Left cardiac atrium (tissue), 4 donors: ENCODE data around the gene RPAIN. TPM values are rescaled to one million over a fixed set of nuclear protein-coding genes. Genes with fewer than 3 reads are reported as not detected.

ENCODE experiments used
- ATAC-seq, 2 donors: fragments of 200-7000 bp; cut with Tn5 transposase; one replicate each; pipeline ENCODE4 v1.9.1; 2020; ENCODE audit warnings: mild to moderate bottlenecking in 2 of 2, moderate library complexity in 2 of 2
- DNase-seq: peaks from one replicate; pipeline ENCODE4 v3.0.0-alpha.2; 2020
- intact Hi-C, 2 donors: fragments of 100-400 bp; cut with DNase I; formaldehyde crosslinking; loops; one replicate each; pipeline versions ENCODE4 v1.14.1 to v1.15.1; 2022 to 2023
- long read RNA-seq: library from polyadenylated mRNA; unstranded; transcript quantifications from one replicate; pipeline ENCODE4 v2.0.0, GENCODE V29; 2021
- total RNA-seq, 2 donors: library from RNA; stranded (reverse); fragmentation: NEBNext Ultra II Directional; extraction: Animal tissue kit (Norgen Biotek cat#: 25700); gene quantifications; one replicate each; pipeline ENCODE4 v1.2.1, GENCODE V29; 2021
- donor health status: DM: no; HTN: yes; CAD: no.
- donor health status: DM: no; HTN: yes; CAD: no; lungs with severe emphysema.
- donor health status: DM: yes; HTN: yes; CAD: no.
- donor health status: Dilated cardiomyopathy.

Gene RPAIN
- total RNA-seq = 10 to 100 TPM; 26.3 to 29.6 TPM
- long read RNA-seq, partial matches to known transcripts = 0 of 11 reads
- long read RNA-seq, other reads (novel, unspliced or antisense) = 1 of 11 reads

GRCh38 chr17:5419959-5420653 is at the start of gene RPAIN:
RPAIN (plus strand) TSS chr17:5420182; CDS start chr17:5420211, 29 bp downstream.
- ATAC-seq = peak; percentile 88 to 93
- DNase-seq = peak; percentile 91
- intact Hi-C loops = no loop called here

DNA sequence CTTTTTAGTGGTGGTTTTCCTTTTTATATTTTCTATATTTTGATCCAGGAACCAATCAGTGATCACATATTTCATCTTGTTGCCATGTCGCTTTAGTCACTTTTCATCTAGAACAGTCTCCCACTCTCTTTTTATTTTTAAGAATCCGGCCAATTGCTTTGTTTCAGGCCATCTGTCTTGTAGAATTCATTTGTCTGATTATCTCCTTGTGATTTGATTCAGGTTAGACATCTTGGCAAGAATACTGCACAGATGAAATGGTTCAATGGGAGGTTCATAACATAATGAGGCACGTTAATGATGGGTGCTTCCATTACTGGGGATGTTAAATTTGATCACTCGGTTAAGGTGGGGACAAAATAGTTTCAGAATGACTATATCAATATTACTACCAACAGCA is 49.6 kb upstream of the RPAIN start:
- intact Hi-C loops = no loop called here
- no peak for DNase-seq
- ATAC-seq = no peak

GRCh38 chr17:5373112-5373511 is 46.9 kb upstream of the RPAIN start:
- no peak for DNase-seq
- no peak for ATAC-seq
- intact Hi-C loops = no loop called here

GRCh38 chr17:5378566-5379207 is 41.3 kb upstream of the RPAIN start:
- no peak for ATAC-seq
- no peak for DNase-seq
- intact Hi-C loops = no loop called here

DNA sequence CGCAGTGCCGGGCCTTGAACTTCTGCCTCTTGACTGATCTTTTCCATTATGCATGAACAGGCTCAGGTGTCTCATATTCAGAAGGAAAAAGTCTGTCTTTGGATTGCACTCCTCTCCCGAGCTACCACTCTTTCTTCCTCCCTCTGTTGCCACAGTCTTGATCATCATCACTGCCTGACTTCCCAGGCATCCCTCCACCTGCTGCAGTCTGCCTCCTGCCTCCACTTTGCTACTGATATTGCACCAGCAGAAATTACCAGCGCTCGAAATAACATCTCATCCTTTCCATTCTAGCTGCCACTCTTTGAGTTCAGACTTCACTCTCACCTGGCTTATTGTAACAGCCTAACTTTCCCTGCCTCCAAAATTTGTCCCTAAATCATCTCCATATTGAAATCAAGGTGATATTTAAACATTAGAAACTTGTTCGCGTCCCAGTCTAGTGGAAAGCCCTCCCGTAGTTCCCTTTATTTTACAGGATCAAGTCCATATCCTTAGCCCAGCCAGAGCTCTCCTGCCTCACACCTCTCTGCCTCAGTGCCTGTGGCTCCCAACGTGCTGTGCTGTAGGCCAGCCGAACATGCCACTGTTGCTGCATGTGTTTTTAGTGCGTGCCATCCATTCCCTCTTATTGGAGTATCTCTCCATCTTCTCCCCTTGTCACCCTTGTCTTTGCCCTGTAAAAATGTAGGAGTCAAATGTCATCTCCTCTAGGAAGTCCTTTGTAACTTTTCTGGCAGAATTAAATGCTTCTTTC is 40.5 kb upstream of the RPAIN start:
- intact Hi-C loops = no loop called here

DNA sequence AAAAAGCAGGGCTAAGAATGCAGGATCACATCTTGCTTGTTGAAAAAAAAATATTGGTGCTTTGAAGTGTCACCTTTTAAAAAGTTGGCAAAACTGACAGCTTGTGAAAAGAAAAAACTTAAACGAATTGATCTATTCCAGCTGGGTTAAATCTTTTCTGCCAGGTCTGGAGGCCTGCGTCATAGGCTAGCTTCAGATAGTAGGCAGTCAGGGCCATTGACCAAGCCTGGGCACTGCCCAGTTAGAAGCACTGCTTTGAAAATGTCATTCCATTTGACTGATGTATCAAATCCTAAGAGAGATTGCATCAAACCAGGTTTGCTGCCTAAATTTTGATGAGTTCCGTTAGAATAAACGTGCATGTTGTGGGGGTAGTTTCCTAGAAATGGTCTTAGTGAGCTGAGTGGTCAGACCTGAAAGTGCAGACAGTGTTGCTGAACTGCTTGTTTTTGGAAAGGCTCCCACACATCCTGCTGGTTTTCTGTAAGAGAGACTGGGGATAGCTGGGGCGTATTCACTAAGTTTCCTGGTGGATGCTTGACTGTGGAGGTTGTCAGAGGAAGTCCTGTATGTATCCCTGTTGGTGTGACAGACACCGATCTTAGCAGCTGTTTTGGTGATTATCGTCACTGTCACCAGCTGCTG is 39.4 kb upstream of the RPAIN start:
- intact Hi-C loops = no loop called here
- ATAC-seq (peak; percentile 31 to 50), DNase-seq (no peak)

More for the DNA sequence above, 40.5 kb upstream of the RPAIN start:
- ATAC-seq = no peak
- DNase-seq = no peak

- intact Hi-C loops = no loop called here
- peak in 1 of 2 donors; percentile 48 for ATAC-seq
- DNase-seq = no peak
These were observed 38.4 kb upstream of the RPAIN start for GRCh38 chr17:5381542-5381941.

DNA sequence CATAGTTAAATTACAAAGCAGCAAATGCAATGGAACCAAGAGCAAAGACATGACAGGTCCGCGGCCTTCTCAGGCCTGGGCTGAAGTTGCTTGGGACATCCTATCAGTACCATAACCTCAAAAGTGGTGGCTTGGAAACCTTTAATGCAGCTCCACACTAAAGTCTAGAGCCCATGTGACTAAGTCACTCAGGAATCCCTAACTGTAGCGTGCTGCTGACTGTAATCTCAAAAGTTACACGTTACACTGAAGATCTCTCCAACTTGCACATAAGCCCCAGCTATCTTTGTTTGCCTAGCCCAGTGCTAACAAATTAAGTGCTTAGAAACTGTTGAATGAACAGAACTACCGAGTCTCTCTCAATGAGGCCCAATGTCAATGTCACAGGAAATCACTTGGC is 28.3 kb upstream of the RPAIN start:
- ATAC-seq = peak in 1 of 2 donors; percentile 64
- no peak for DNase-seq
- intact Hi-C loops = no loop called here

DNA sequence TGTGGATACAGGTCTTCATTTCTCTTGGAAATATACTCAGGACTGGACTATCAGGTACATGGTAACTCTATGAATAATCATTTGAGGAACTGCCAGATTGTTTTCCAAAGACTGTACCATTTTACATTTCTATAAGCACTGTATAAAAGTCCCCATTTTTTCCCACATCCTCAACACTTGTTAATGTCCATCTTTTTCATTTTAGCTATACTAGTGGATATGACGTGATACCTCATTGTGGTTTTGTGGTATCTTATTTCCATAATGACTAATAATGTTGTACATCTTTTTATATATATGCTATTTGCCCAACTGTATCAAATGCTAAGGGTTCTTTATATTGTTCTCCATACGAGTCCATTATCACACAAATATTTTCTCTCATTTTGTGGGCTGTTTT is 23.4 kb upstream of the RPAIN start:
- ATAC-seq = no peak
- intact Hi-C loops = no loop called here
- DNase-seq = no peak

DNA sequence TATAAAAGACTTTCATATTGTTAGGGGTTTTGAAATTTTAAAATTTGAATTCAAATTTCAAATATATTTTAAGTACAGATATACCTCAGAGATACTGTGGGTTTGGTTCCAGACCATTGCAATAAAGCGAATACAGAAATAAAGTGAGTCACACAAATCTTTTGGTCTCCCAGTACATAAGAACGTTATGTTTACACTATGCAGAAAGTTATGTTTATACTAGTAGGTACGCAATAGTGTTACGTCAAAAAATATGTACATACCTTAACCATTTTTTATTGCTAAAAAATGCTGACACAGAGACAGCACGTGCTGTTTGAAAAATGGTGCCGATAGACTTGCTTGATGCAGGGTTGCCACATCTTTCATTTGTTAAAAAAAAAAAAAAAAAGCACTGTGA is 20.2 kb upstream of the RPAIN start:
- DNase-seq (no peak), ATAC-seq (no peak)
- intact Hi-C loops = no loop called here

GRCh38 chr17:5405400-5405799 is 14.6 kb upstream of the RPAIN start:
- intact Hi-C loops = no loop called here
- DNase-seq (no peak), ATAC-seq (no peak)

GRCh38 chr17:5408186-5408585 is 11.8 kb upstream of the RPAIN start:
- intact Hi-C loops = no loop called here
- no peak for ATAC-seq

GRCh38 chr17:5410594-5411272 is 9.2 kb upstream of the RPAIN start:
- intact Hi-C loops = no loop called here
- ATAC-seq = no peak
- no peak for DNase-seq

More at GRCh38 chr17:5408186-5408585, 11.8 kb upstream of the RPAIN start:
- DNase-seq = no peak

DNA sequence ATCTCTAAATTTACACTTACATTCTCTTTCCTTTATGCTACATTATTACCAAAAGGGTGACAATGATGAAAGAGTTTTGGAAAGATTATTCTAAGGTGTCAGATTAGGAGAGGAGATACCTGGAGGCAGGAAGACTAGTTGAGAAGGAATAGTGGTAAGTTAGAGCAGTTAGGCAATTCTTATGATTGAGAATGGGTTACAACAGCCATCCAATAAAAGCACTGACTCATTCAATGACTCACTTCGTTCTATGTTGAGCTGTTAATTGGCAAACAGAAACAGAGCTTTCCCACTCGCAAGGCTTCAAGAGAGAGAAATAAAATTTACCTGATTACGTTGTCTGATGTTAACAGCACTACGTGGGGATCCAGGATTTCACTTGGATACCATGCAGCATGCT is 6.3 kb upstream of the RPAIN start:
- ATAC-seq = peak in 1 of 2 donors; percentile 85
- intact Hi-C loops = no loop called here
- DNase-seq = no peak

GRCh38 chr17:5416901-5417300 is 3.1 kb upstream of the RPAIN start:
- intact Hi-C loops = no loop called here
- ATAC-seq = no peak

GRCh38 chr17:5418858-5419355 is 1.1 kb upstream of the RPAIN start:
- intact Hi-C loops = no loop called here
- DNase-seq = no peak
- ATAC-seq = peak; percentile 5 to 17

More at GRCh38 chr17:5416901-5417300, 3.1 kb upstream of the RPAIN start:
- DNase-seq = no peak

GRCh38 chr17:5419356-5419958 is 525 bp upstream of the RPAIN start, which contains the start of gene NUP88:
NUP88 (minus strand) TSS chr17:5419662; CDS start chr17:5419650, 12 bp downstream.
- ATAC-seq (peak; percentile 99), DNase-seq (peak; percentile 98)
- intact Hi-C loops = no loop called here

- DNase-seq (no peak), ATAC-seq (no peak)
- intact Hi-C loops = no loop called here
These were observed 2.5 kb downstream of the RPAIN start for GRCh38 chr17:5422505-5422904.
